SK-N-SH treated with all-trans-retinoic acid at 6 μM for 48 hours (cell line): ENCODE results near the gene MYH3.

Source experiments
- ATAC-seq: fragments of 200-7000 bp; cut with Tn5 transposase; 3 replicates; pipeline ENCODE4 v1.9.1; 2020; ENCODE audit warnings: mild to moderate bottlenecking, moderate library complexity
- ARNTL ChIP-seq: fragments of 450-650 bp; formaldehyde crosslinking; IDR thresholded peaks from 2 replicates; pipeline ENCODE4 v1.5.0; 2020; ENCODE audit warnings: low read depth, mild to moderate bottlenecking, moderate library complexity, borderline replicate concordance
- BACH2 ChIP-seq: fragments of 250-450 bp; sonication (Bioruptor Pico); IDR thresholded peaks from 2 replicates; pipeline ENCODE4 v1.9.0; 2021; ENCODE audit warnings: mild to moderate bottlenecking, borderline replicate concordance
- CSDC2 ChIP-seq: fragments of 250-450 bp; sonication (Bioruptor Pico); IDR thresholded peaks from 2 replicates; pipeline ENCODE4 v1.5.0; 2020; ENCODE audit warnings: mild to moderate bottlenecking, moderate library complexity
- GLIS3 ChIP-seq: fragments of 250-450 bp; sonication (Bioruptor Pico); IDR thresholded peaks from 2 replicates; pipeline ENCODE4 v1.5.0; 2020; ENCODE audit warnings: mild to moderate bottlenecking, moderate library complexity
- ISL1 ChIP-seq: fragments of 250-450 bp; sonication (Bioruptor Pico); IDR thresholded peaks from 2 replicates; pipeline ENCODE4 v2.1.2; 2022; ENCODE audit warnings: mild to moderate bottlenecking, moderate library complexity
- OSR1 ChIP-seq: fragments of 250-450 bp; sonication (Bioruptor Pico); IDR thresholded peaks from 2 replicates; pipeline ENCODE4 v1.8.0; 2022; ENCODE audit warnings: moderate library complexity, mild to moderate bottlenecking, inconsistent platforms
- PPARA ChIP-seq: fragments of 250-450 bp; sonication (Bioruptor Pico); IDR thresholded peaks from 2 replicates; pipeline ENCODE4 v1.5.0; 2020; ENCODE audit warnings: mild to moderate bottlenecking, borderline replicate concordance
- RARB ChIP-seq: fragments of 250-450 bp; sonication (Bioruptor Pico); IDR thresholded peaks from 2 replicates; pipeline ENCODE4 v1.8.0; 2021; ENCODE audit warnings: mild to moderate bottlenecking, moderate library complexity
- SNAI2 ChIP-seq: fragments of 250-450 bp; sonication (Bioruptor Pico); IDR thresholded peaks from 2 replicates; pipeline ENCODE4 v1.5.0; 2020; ENCODE audit warnings: mild to moderate bottlenecking, moderate library complexity
- TCF4 ChIP-seq: fragments of 250-450 bp; sonication (Bioruptor Pico); IDR thresholded peaks from 2 replicates; pipeline ENCODE4 v1.8.0; 2021; ENCODE audit warnings: mild to moderate bottlenecking, moderate library complexity, borderline replicate concordance
- TOX ChIP-seq: fragments of 250-450 bp; sonication (Bioruptor Pico); IDR thresholded peaks from 2 replicates; pipeline ENCODE4 v1.8.0; 2021; ENCODE audit warnings: mild to moderate bottlenecking, moderate library complexity, borderline replicate concordance
- TSHZ2 ChIP-seq: fragments of 250-450 bp; sonication (Bioruptor Pico); IDR thresholded peaks from 2 replicates; pipeline ENCODE4 v1.5.0; 2020; ENCODE audit warnings: mild to moderate bottlenecking, moderate library complexity
- ZC3H10 ChIP-seq: fragments of 250-450 bp; sonication (Bioruptor Pico); IDR thresholded peaks from 2 replicates; pipeline ENCODE4 v1.5.1; 2021; ENCODE audit warnings: mild to moderate bottlenecking, moderate library complexity
- ZFP3 ChIP-seq: fragments of 250-450 bp; sonication (Bioruptor Pico); IDR thresholded peaks from 2 replicates; pipeline ENCODE4 v1.5.0; 2020; ENCODE audit warnings: mild to moderate bottlenecking, moderate library complexity
- ZFP30 ChIP-seq: fragments of 450-650 bp; formaldehyde crosslinking; IDR thresholded peaks from 2 replicates; pipeline ENCODE4 v1.5.0; 2022; ENCODE audit warnings: mild to moderate bottlenecking, moderate library complexity
- ZNF565 ChIP-seq: fragments of 450-650 bp; formaldehyde crosslinking; conservative IDR thresholded peaks from 2 replicates; pipeline ENCODE4 v1.5.0; 2020; ENCODE audit warnings: low read depth, mild to moderate bottlenecking, moderate library complexity
- ZNF70 ChIP-seq: fragments of 450-650 bp; formaldehyde crosslinking; IDR thresholded peaks from 2 replicates; pipeline ENCODE4 v1.5.0; 2020; ENCODE audit warnings: mild to moderate bottlenecking, moderate library complexity
- ZNF8 ChIP-seq: fragments of 450-650 bp; formaldehyde crosslinking; IDR thresholded peaks from 2 replicates; pipeline ENCODE4 v1.5.0; 2020; ENCODE audit warnings: mild to moderate bottlenecking, moderate library complexity
- TF ChIP-seq, protein P1 (sequence below): fragments of 250-450 bp; sonication (Bioruptor Pico); IDR thresholded peaks from 2 replicates; pipeline ENCODE4 v1.5.1; 2021; ENCODE audit warnings: mild to moderate bottlenecking, moderate library complexity
- TF ChIP-seq, protein P2 (sequence below): fragments of 250-450 bp; sonication (Bioruptor Pico); IDR thresholded peaks from 2 replicates; pipeline ENCODE4 v1.5.1; 2020; ENCODE audit warnings: low read depth, mild to moderate bottlenecking, moderate library complexity
- TF ChIP-seq, protein P3 (sequence below): fragments of 250-450 bp; sonication (Bioruptor Pico); IDR thresholded peaks from 2 replicates; pipeline ENCODE4 v1.8.0; 2021; ENCODE audit warnings: low read depth, mild to moderate bottlenecking, moderate library complexity, borderline replicate concordance

The MYH3 gene

DNA sequence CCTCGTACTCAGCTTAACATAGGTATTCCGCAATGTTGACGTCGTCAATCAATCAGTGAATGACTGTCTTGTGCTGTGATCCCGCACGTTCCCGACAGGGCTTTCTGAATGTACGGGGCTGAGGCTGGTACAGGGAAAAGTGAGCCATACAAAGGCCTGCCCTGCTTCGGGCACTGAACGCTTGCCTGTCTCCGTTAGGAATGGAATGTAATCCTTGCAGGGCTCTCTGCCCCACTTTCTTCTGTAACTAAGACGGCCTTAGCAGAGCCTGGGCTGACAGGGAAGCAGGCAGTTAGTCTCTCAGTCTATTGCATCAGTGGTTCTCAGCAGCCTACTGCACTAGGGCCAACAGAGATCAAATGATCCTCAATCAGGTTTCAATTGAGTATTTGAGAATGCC, 16.2 kb upstream of the MYH3 start:
- no peak for TF ChIP-seq ZC3H10 (CRISPR knock-in tag)
- no peak for TF ChIP-seq BACH2
- no peak for TF ChIP-seq SNAI2 (CRISPR knock-in tag)
- TF ChIP-seq ZNF70: no peak
- TF ChIP-seq ARNTL (CRISPR knock-in tag): no peak
- ATAC-seq: no peak

DNA sequence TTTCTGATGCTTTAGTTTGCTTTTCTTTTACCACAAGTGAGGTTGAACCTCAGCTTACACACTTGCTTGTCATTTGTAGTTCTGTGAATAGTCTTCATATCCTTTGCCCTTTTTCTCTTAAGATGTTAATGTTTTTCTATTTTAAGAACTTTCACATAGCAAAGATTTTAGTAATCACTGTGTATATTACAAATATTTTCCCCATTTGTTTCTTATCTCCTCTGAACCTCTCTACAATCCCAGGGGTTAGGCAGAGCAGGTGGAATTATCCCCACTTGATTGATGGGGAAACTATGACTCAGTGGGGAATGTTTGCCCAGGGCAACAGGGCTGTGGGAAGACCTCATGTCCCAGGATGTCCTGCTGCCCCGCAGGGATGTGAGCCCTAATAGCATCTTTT, 11.7 kb upstream of the MYH3 start:
- TF ChIP-seq ARNTL (CRISPR knock-in tag): no peak
- no peak for TF ChIP-seq GLIS3 (CRISPR knock-in tag)
- no peak for TF ChIP-seq OSR1 (CRISPR knock-in tag)
- no peak for TF ChIP-seq BACH2
- no peak for TF ChIP-seq ZNF8 (CRISPR knock-in tag)
- TF ChIP-seq ZNF70: no peak
- TF ChIP-seq CSDC2: no peak
- TF ChIP-seq TCF4 (CRISPR knock-in tag): no peak
- TF ChIP-seq, protein P1, sequence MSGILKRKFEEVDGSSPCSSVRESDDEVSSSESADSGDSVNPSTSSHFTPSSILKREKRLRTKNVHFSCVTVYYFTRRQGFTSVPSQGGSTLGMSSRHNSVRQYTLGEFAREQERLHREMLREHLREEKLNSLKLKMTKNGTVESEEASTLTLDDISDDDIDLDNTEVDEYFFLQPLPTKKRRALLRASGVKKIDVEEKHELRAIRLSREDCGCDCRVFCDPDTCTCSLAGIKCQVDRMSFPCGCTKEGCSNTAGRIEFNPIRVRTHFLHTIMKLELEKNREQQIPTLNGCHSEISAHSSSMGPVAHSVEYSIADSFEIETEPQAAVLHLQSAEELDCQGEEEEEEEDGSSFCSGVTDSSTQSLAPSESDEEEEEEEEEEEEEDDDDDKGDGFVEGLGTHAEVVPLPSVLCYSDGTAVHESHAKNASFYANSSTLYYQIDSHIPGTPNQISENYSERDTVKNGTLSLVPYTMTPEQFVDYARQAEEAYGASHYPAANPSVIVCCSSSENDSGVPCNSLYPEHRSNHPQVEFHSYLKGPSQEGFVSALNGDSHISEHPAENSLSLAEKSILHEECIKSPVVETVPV (CRISPR knock-in tag): no peak
- no peak for TF ChIP-seq TSHZ2
- no peak for TF ChIP-seq ZFP30 (CRISPR knock-in tag)
- ATAC-seq: peak; percentile 82

- TF ChIP-seq TOX (CRISPR knock-in tag): no peak
- TF ChIP-seq OSR1 (CRISPR knock-in tag): no peak
- TF ChIP-seq ZNF8 (CRISPR knock-in tag): no peak
- no peak for TF ChIP-seq ZFP3 (CRISPR knock-in tag)
- no peak for TF ChIP-seq GLIS3 (CRISPR knock-in tag)
- TF ChIP-seq, protein P2, sequence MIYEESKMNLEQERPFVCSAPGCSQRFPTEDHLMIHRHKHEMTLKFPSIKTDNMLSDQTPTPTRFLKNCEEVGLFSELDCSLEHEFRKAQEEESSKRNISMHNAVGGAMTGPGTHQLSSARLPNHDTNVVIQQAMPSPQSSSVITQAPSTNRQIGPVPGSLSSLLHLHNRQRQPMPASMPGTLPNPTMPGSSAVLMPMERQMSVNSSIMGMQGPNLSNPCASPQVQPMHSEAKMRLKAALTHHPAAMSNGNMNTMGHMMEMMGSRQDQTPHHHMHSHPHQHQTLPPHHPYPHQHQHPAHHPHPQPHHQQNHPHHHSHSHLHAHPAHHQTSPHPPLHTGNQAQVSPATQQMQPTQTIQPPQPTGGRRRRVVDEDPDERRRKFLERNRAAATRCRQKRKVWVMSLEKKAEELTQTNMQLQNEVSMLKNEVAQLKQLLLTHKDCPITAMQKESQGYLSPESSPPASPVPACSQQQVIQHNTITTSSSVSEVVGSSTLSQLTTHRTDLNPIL (CRISPR knock-in tag): no peak
- no peak for TF ChIP-seq ZNF70
- TF ChIP-seq, protein P3, sequence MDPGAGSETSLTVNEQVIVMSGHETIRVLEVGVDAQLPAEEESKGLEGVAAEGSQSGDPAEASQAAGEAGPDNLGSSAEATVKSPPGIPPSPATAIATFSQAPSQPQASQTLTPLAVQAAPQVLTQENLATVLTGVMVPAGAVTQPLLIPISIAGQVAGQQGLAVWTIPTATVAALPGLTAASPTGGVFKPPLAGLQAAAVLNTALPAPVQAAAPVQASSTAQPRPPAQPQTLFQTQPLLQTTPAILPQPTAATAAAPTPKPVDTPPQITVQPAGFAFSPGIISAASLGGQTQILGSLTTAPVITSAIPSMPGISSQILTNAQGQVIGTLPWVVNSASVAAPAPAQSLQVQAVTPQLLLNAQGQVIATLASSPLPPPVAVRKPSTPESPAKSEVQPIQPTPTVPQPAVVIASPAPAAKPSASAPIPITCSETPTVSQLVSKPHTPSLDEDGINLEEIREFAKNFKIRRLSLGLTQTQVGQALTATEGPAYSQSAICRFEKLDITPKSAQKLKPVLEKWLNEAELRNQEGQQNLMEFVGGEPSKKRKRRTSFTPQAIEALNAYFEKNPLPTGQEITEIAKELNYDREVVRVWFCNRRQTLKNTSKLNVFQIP (CRISPR knock-in tag): no peak
- TF ChIP-seq ARNTL (CRISPR knock-in tag): no peak
- TF ChIP-seq TCF4 (CRISPR knock-in tag): no peak
- no peak for TF ChIP-seq SNAI2 (CRISPR knock-in tag)
- TF ChIP-seq BACH2: no peak
- no peak for ATAC-seq
These were observed 9.8 kb upstream of the MYH3 start for GRCh38 chr17:10666906-10667305.

- no peak for ATAC-seq
- TF ChIP-seq CSDC2 (no peak), ZNF70 (no peak), SNAI2 (CRISPR knock-in tag) (no peak), ZFP3 (CRISPR knock-in tag) (no peak), ZNF8 (CRISPR knock-in tag) (no peak), ZNF565 (CRISPR knock-in tag) (no peak), ISL1 (CRISPR knock-in tag) (no peak), PPARA (CRISPR knock-in tag) (no peak), ZC3H10 (CRISPR knock-in tag) (no peak), TOX (CRISPR knock-in tag) (no peak), OSR1 (CRISPR knock-in tag) (no peak), GLIS3 (CRISPR knock-in tag) (no peak), RARB (CRISPR knock-in tag) (no peak), TCF4 (CRISPR knock-in tag) (no peak), ARNTL (CRISPR knock-in tag) (no peak)
These were observed 7.5 kb upstream of the MYH3 start for GRCh38 chr17:10664571-10664970.
